Inflammatory macrophage treated with lipopolysaccharide for 4 hours (primary cell): ENCODE data around the gene PRPH.
"Not testable (repeated sequence)": the region's sequence is repeated elsewhere in the genome, so short reads cannot be mapped to it uniquely, and the experiment has no call there.

Experiments used
- DNase-seq: peaks from one replicate; pipeline ENCODE4 v3.0.0-alpha.2; 2020

Gene PRPH

DNA sequence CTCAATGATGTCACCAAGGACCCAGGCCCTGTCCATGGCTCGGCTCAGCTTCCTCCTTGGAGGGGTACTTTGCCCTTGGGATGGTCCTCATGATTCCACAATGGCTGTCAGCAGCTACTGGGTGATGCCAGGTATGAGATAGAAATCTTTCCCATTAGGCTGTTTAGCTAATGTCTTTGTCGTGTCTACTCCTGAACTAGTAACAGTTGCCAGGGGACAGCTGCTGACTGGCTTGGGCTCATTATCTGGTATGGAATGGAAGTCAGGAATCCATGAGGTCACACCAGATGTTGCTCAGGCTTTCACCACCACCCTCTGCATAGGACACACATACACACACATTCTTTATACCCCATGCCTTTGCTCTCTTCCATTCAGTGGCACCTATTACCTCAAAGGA is 9.2 kb downstream of the PRPH start:
- no peak for DNase-seq

DNA sequence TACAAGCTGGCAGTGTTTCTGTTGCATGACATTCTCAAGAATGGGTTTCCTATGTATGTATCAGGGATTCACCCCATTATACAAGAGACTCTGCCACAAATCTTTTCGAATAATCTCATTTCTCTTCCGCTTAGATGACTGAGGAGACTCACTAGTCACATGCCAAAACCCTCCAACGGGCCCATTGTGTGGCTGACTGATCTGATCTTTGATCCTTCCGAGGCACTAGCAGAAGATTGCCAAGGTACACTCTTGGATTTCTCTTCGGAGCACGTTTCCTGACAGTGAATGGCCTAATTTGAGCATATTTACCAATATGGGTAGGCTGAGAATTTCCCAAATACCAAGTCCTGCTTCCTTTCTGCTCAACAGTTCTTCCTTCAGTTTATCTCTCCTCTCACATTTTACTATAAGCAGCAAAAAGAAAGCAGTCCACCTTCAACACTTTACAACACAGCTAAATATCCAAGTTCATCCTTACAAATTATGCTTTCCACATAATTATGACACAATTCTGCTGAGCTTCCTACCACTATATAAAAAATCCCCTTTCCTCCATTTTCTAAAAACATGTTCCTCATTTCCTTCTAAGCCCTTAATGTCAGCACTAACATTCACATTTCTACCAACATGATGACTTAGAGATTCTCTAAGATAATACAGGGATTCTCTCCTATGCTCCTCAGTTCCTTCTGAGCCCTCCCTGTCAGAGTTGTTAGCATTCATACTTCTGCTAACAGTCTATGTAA is 11.0 kb downstream of the PRPH start:
- peak; percentile 78 for DNase-seq

DNA sequence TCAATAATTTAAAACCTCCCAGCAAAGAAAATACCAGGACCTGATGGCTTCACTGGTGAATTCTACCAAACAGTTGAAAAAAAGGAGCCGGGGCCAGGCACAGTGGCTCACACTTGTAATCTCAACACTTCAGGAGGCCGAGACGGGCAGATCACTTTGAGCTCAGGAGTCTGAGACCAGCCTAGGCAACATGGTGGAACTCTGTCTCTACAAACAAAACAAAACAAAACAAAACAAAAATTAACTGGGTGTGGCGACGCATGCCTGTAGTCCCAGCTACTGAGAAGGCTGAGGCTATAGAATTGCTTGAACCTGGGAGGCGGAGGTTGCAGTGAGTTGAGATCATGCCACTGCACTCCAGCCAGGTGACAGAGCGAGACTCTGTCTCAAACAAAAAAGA is 14.4 kb downstream of the PRPH start:
- no peak for DNase-seq

DNA sequence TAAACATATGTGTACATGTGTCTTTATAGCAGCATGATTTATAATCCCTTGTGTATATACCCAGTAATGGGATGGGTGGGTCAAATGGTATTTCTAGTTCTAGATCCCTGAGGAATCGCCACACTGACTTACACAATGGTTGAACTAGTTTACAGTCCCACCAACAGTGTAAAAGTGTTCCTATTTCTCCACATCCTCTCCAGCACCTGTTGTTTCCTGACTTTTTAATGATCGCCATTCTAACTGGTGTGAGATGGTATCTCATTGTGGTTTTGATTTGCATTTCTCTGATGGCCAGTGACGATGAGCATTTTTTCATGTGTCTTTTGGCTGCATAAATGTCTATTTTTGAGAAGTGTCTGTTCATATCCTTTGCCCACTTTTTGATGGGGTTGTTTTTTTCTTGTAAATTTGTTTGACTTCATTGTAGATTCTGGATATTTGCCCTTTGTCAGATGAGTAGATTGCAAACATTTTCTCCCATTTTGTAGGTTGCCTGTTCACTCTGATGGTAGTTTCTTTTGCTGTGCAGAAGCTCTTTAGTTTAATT is 15.6 kb downstream of the PRPH start:
- not testable (repeated sequence) for DNase-seq

DNA sequence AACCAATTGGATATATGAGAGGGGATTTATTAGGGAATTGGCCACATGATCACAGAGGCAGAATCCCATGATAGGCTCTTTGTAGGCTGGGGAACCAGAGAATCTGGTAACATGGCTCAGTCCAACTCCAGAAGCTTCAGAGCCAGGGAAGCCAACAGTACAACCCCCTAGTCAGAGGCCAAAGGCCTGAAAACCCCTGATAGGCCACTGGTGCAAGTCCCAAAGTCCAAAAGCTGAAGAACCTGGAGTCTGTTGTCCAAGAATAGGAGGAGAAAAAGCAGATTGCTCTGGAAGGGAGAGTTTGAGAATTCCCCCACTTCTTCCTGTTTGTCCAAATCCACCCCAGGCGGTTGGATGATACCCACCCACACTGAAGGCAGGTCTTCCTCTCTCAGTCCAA is 19.9 kb downstream of the PRPH start:
- DNase-seq, result no peak

DNA sequence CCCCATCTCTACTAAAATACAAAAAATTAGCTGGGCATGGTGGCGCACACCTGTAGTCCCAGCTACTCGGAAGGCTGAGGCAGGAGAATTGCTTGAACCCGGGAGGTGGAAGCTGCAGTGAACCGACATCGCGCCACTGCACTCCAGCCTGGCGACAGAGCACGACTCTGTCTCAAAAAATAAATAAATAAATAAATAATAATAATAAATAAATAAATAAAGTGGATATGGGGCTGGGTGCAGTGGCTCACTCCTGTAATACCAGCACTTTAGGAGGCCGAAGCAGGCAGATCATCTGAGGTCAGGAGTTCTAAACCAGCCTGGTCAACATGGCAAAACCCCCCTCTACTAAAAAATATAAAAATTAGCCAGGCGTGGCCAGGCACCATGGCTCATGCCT is 22.2 kb downstream of the PRPH start:
- not testable (repeated sequence) for DNase-seq

DNA sequence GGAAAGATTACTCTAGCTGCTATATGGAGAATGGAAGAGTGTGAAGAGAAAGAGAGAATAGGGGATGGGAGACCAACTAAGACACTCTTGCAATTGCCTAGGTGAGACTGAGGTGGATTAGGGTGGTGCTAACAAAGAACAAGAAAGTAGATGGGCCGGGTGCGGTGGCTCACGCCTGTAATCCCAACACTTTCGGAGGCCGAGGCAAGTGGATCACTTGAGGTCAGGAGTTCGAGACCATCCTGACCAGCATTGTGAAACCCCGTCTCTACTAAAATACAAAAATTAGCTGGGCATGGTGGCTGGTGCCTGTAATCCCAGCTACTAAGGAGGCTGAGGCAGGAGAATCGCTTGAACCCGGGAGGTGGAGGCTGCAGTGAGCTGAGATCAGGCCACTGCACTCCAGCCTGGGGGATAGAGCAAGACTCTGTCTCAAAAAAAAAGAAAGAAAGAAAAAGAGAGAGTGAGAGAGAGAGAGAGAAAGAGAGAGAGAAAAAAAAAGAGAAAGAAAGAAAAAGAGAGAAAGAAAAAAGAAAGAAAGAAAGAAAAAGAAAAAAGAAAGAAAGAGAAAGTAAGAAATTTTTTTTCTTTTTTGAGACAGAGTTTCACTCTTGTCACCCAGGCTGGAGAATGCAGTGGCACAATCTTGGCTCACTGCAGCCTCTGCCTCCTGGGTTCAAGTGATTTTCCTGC is 25.6 kb downstream of the PRPH start:
- DNase-seq, result not testable (repeated sequence)

DNA sequence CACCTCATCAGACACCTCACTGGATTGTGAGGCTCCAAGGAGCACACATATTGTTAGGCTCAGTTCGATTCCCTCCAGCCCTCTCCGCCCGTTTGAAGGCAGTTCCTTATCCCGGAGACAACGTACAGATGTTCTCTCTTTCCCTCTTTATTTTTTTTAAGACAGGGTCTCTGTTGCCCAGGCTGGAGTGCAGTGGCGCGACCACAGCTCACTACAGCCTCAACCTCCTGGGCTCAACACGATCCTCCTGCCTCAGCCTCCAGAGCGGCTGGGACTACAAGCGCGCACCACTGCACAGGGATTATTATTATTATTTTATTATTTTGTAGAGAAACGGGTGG is 27.4 kb downstream of the PRPH start:
- DNase-seq, result no peak

DNA sequence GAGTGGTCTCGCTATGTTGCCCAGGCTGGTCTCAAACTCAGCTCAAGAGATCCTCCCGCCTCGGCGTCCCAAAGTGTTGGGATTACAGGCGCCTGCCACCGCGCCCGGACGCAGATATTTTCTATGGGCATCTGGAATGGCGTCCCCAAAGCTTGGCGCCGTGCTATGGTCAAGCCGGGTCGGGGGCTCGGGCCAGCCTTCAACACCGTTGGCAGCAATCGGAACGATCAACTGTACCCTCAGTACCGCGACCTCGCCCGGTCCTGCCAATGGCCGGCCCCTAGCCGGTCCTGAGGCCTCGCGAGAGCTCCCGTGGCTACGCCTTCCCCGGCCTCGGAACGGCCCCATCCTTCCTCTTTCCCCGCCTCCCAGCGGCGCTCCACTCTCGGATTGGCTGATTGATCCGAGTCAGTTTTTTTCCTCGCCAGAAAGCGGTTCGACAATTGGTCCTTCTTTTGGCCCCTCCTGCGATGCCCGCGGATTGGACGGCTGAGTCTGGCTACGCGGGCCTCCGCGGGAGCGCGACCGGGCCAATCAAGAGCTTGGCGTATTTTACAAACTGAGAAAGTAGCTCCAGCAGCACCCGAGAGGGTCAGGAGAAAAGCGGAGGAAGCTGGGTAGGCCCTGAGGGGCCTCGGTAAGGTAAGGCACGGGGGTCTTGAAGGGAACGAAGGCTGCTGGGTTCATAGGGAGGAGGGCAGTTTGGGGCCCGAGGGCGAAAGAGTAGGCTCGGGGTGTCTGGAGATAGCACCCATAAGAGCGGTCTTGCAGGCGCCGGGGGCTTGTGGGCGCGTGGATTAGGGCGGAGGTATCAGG is 28.0 kb downstream of the PRPH start, which contains the start of gene TROAP:
TROAP (plus strand) TSS at position 548 of the 816 bp plus-strand sequence. CDS start 354 bp downstream, outside the sequence.
- peak; percentile 99 for DNase-seq

DNA sequence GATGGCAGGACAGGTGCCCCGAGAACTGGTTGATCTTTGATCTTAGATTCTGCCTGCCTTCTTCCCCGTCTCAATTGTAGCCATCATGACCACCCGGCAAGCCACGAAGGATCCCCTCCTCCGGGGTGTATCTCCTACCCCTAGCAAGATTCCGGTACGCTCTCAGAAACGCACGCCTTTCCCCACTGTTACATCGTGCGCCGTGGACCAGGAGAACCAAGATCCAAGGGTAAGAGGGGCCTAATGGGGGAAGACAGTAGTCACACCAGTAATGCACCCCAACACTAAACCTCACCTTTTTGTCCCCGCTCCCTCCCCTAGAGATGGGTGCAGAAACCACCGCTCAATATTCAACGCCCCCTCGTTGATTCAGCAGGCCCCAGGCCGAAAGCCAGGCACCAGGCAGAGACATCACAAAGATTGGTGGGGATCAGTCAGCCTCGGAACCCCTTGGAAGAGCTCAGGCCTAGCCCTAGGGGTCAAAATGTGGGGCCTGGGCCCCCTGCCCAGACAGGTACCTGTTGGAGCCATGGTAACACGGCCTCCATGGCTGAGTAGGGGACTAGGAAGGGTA is 28.7 kb downstream of the PRPH start:
- no peak for DNase-seq

DNA sequence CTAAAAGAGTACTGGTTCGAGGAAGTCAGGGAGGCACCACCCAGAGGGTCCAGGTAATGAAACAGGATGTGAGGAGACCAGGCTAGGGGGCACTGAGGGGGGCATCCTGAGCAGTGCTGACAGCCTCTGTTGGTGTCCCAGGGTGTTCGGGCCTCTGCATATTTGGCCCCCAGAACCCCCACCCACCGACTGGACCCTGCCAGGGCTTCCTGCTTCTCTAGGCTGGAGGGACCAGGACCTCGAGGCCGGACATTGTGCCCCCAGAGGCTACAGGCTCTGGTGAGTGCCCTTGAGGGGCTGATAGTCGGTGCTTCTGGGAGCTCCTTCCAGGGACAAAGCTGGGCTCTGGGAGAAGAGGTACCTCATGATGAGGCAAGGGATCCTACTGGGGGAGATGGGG is 30.7 kb downstream of the PRPH start:
- no peak for DNase-seq

DNA sequence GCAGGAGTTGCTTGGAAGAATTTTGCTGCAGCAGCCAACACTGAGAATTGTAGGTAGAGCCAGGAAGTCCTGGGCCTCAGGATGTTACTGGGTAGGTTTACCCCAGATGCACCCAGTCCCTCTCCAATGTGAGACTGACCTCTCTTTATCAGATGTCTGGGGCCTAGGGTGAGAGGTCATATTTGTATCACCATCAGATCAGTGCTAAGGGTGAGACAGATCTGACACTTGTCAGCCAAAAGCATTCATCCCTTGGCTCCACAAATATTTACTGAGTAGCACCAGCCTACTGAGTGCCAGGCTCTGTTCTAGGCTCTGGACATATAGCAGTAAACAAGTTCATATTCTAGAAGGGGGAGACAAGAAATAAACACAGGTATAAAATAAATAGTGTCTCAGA is 32.4 kb downstream of the PRPH start:
- DNase-seq, result no peak

DNA sequence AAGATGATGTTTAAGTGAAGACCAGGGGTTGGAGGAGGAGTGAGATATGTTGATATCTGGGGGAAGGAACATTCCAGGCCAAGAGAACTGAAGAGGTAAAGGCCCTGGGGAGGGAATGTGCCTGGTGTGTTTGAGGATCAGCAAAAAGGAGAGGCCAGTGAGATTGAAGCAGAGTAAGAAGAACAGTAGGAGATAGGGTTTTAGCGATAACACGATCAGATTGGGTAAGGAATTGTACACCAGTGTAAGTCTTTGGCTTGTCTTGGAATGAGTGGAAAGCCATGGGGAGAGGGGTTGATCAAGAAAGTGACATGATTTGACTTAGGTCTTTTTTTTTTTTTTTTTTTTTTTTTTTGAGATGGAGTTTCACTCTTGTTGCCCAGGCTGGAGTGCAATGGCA is 32.9 kb downstream of the PRPH start:
- DNase-seq, result no peak

DNA sequence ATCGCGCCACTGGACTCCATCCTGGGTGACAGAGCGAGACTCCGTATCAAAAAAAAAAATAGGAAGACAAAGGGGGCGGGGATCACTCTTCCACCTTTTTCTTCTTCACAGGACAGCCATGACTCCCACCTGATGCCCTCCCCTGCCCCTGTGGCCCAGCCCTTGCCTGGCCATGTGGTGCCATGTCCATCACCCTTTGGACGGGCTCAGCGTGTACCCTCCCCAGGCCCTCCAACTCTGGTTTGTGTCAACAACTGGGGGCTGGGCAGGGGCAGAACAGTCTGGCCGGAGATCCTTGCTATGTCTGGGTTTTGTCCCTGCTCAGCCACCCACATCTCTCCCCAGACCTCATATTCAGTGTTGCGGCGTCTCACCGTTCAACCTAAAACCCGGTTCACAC is 33.9 kb downstream of the PRPH start:
- DNase-seq, result no peak

DNA sequence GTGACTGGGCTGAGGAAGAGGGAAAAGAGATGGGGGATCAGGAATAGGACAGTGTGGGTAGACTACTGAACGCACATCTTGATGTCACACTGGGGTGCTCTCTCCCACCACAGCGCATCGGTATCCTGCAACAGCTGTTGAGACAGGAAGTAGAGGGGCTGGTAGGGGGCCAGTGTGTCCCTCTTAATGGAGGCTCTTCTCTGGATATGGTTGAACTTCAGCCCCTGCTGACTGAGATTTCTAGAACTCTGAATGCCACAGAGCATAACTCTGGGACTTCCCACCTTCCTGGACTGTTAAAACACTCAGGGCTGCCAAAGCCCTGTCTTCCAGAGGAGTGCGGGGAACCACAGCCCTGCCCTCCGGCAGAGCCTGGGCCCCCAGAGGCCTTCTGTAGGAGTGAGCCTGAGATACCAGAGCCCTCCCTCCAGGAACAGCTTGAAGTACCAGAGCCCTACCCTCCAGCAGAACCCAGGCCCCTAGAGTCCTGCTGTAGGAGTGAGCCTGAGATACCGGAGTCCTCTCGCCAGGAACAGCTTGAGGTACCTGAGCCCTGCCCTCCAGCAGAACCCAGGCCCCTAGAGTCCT is 35.2 kb downstream of the PRPH start:
- no peak for DNase-seq

DNA sequence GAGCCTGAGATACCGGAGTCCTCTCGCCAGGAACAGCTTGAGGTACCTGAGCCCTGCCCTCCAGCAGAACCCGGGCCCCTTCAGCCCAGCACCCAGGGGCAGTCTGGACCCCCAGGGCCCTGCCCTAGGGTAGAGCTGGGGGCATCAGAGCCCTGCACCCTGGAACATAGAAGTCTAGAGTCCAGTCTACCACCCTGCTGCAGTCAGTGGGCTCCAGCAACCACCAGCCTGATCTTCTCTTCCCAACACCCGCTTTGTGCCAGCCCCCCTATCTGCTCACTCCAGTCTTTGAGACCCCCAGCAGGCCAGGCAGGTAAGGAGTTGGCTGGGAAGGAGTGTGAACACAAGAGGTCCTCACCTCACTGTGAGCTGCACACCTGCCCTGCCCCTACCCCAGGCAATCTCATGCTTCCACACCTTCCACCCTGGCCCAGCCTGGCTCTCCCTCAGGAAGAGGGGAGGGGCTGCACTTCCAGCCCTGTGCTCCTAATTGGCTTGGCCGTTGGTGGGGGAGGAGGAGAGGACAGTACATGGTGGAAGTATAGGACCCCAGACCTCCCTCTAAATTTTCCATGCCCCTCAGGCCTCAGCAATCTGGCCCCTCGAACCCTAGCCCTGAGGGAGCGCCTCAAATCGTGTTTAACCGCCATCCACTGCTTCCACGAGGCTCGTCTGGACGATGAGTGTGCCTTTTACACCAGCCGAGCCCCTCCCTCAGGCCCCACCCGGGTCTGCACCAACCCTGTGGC is 35.9 kb downstream of the PRPH start:
- DNase-seq, result no peak

DNA sequence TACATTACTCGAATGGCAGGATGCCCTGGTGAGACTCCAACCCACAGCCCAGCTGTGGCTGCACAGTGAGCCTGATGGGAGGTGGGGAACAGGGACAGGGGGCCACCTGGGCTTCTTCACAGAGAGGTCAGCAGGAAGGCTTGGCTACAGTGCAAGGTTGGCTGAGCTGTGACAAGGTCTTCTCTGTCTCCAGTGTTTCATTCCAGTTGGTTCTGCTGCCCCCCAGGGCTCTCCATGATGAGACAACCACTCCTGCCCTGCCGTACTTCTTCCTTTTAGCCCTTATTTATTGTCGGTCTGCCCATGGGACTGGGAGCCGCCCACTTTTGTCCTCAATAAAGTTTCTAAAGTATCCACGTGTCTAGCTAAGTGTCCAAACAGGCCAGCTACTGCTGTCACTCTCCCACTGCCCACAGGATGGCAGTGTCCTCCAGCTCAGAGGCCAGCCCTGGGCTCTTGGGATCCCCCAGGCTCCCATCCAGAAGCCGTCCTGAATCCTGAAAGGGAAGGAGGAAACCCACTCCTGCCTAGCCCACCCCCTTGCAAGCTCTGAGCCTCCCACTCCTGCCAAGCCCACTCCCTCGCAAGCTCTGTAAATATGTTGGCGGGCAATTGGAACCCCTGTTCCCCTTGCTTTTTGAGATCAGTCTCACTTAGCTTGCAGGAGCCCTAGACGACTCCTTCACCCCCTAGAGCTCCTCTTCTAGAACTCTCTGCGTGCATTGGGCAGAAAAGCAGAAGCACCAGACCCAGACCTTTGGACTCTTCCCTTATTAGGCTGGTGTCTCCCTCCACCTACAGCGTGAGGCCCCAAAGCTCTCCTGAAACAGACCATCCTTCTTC is 36.7 kb downstream of the PRPH start:
- peak; percentile 67 for DNase-seq

DNA sequence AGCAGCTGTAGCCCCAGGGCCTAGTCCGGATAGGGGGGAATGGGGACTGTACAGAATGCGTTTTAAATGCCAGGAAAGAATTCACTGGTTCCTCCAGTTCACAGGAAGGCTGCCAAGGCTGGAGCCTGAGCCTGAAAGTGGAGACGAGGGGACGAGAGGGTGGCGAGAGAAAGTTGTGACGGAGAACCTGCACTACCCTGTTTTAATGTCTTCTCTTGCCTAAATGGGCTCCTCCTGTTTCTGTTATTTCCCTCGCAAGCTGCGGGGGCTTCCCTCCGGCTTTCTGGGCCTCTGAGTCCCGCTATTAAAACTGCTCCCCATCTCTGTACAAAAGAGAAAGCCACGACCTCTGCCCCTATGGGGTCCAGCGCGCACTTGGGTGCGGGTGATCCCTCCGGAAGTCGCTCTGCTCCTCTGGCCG is 37.5 kb downstream of the PRPH start:
- DNase-seq, result no peak

DNA sequence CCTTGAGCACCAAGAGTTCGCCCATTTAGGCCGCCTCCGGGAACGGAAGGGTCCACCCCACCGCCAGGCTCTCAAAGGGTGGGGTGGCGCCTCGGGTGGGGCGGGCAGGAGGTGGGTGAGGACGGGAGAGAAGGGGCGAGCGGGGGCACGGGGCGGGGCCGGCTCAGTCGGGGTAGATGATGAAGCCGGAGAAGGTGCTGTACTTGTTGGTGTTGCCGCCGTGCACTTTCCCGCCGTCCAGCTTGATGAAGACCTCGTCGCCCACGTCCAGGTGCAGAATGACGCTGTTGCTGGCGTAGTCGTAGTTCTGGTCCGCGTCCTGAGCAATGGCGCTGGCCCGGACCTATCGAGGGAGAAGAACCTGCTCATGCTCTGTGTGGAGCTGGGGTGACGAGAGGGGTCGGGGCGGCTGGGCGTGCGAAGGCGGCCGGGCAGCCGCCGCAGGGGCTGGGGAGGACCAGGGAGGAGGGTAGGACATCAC is 38.0 kb downstream of the PRPH start:
- DNase-seq, result no peak

DNA sequence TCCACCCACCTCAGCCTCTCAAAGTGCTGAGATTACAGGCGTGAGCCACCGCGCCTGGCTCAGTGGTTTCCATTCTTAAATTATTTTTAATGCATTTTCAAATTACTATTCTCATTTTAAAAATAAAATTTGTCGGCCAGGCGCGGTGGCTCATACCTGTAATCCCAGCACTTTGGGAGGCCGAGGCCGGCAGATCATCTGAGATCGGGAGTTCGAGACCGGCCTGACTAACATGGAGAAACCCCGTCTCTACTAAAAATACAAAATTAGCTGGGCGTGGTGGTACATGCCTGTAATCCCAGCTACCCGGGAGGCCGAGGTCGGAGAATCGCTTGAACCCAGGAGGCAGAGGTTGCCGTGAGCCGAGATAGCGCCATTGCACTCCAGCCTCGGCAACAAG is 38.8 kb downstream of the PRPH start:
- not testable (repeated sequence) for DNase-seq

DNA sequence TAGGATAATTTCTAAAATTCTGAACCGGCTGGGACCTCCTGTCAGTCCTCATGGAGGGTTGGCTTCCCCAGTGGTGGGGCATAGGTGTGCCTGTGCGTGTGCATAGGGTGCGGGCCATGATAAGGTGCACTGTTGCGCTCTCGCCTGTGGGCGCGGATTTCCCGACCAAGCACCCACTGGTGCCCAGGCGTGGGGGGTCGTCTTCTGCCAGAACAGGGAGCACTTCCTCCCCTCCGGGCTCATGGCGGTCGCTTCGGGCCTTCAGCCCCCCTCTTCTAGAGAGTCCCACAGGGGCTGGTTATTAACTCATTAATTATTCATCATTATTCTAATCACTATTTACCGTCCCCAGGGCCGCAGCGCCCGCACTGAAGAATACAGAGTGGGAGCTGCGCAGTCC is 39.3 kb downstream of the PRPH start:
- DNase-seq, result no peak
